Endothelial cell of umbilical vein (primary cell): ENCODE data around the gene ANKRD34B. TPM values are rescaled to one million over a fixed set of nuclear protein-coding genes. Genes with fewer than 3 reads are reported as not detected.

ENCODE experiments used
- BruUV-seq: library from RNA; stranded (reverse); fragments of 400-500 nt; replicated peaks from 2 replicates; lab custom pipeline; 2021; lab: Mats Ljungman, UMichigan
- CTCF ChIA-PET: fragments of 300-600, 350-600 bp; sonication (Branson Sonifier 250); formaldehyde crosslinking; loops from one replicate; lab custom pipeline; 2021; ENCODE audit warnings: antibody characterized with exemption, inconsistent platforms; lab: Charles Lee
- POLR2A ChIA-PET: fragments of 300-600, 350-600 bp; sonication (Branson Sonifier 250); formaldehyde crosslinking; loops from one replicate; lab custom pipeline; 2021; ENCODE audit warnings: antibody characterized with exemption, inconsistent platforms; lab: Charles Lee
- DNase-seq: peaks from one replicate; pipeline ENCODE4 v3.0.0-alpha.2; 2011; ENCODE audit warnings: low read depth, low spot score
- FAIRE-seq: peaks from 2 replicates; lab custom pipeline; 2011; peaks lifted over from hg19 to GRCh38; lab: Jason Lieb, UNC
- H2AFZ ChIP-seq: 2 replicates; pipeline ENCODE4 v1.6.0; 2012; ENCODE audit warnings: low read depth, low read length, control low read depth, inconsistent platforms
- H3K27ac ChIP-seq: 2 replicates; pipeline ENCODE4 v1.5.1; 2011; ENCODE audit warnings: low read depth, mild to moderate bottlenecking, control low read depth, low read length, moderate library complexity; ENCODE audit not compliant: insufficient read depth
- H3K27me3 ChIP-seq, 2 experiments: 2 replicates each; pipeline versions ENCODE4 v1.6.0 to v1.6.1; 2011; ENCODE audit warnings: low read length in 2 of 2, mixed read lengths in 1 of 2; ENCODE audit not compliant: control insufficient read depth in 2 of 2, insufficient read depth in 2 of 2
- H3K36me3 ChIP-seq, 2 experiments: 2 replicates in 1 of 2; 3 replicates in 1 of 2; pipeline ENCODE4 v1.5.1; 2011; ENCODE audit warnings: low read length in 2 of 2, mild to moderate bottlenecking in 1 of 2, moderate library complexity in 1 of 2; ENCODE audit not compliant: control insufficient read depth in 2 of 2, insufficient read depth in 2 of 2; ENCODE audit errors: extremely low read depth in 1 of 2
- H3K4me1 ChIP-seq: 3 replicates; pipeline ENCODE4 v1.5.1; 2011; ENCODE audit warnings: mild to moderate bottlenecking, low read length; ENCODE audit not compliant: control insufficient read depth, insufficient read depth; ENCODE audit errors: extremely low read depth
- H3K4me2 ChIP-seq: 2 replicates; pipeline ENCODE4 v1.6.1; 2011; ENCODE audit warnings: low read length, control low read depth, mixed read lengths; ENCODE audit not compliant: insufficient read depth
- H3K4me3 ChIP-seq, 3 experiments: fragments of 200-600 bp in 1 of 3; sonication (generic), shearing (Covaris generic) in 1 of 3; replicated peaks in 1 of 3; 2 replicates each; pipeline ENCODE4 v1.5.1; 2011 to 2016; ENCODE audit warnings: control low read depth in 3 of 3, low read length in 3 of 3, mild to moderate bottlenecking in 2 of 3, inconsistent platforms in 1 of 3, low read depth in 1 of 3, moderate library complexity in 1 of 3; ENCODE audit not compliant: insufficient read depth in 1 of 3
- H3K79me2 ChIP-seq: 2 replicates; pipeline ENCODE4 v1.6.0; 2012; ENCODE audit warnings: low read length, inconsistent platforms; ENCODE audit not compliant: control insufficient read depth, insufficient read depth
- H3K9ac ChIP-seq: replicated peaks from 2 replicates; pipeline ENCODE3; 2011; ENCODE audit warnings: low read length, control low read depth; ENCODE audit not compliant: insufficient read depth; ENCODE audit errors: extremely low read depth
- H3K9me1 ChIP-seq: replicated peaks from 3 replicates; pipeline ENCODE4 v1.6.0; 2011; ENCODE audit warnings: mild to moderate bottlenecking, low read length; ENCODE audit not compliant: control insufficient read depth, insufficient read depth; ENCODE audit errors: extremely low read depth
- H3K9me3 ChIP-seq: replicated peaks from 2 replicates; pipeline ENCODE4 v1.5.1; 2012; ENCODE audit warnings: low read length, inconsistent platforms; ENCODE audit not compliant: control insufficient read depth, insufficient read depth
- H4K20me1 ChIP-seq: replicated peaks from 2 replicates; pipeline ENCODE3; 2011; ENCODE audit warnings: mild to moderate bottlenecking, low read length; ENCODE audit not compliant: control insufficient read depth, insufficient read depth; ENCODE audit errors: extremely low read depth
- EZH2 ChIP-seq: IDR thresholded peaks from 2 replicates; pipeline ENCODE4 v1.6.1; 2012; ENCODE audit warnings: borderline replicate concordance, low read depth, mild to moderate bottlenecking, moderate library complexity, low read length, inconsistent platforms; ENCODE audit not compliant: severe bottlenecking
- FOS ChIP-seq: IDR thresholded peaks from 2 replicates; pipeline ENCODE4 v1.6.1; 2011; ENCODE audit warnings: mild to moderate bottlenecking, low read length, moderate library complexity, borderline replicate concordance; ENCODE audit not compliant: insufficient read depth
- GATA2 ChIP-seq: IDR thresholded peaks from 2 replicates; pipeline ENCODE4 v1.7.0; 2011; ENCODE audit warnings: low read depth, mild to moderate bottlenecking, moderate library complexity, mixed read lengths, low read length; ENCODE audit not compliant: insufficient read length, insufficient read depth
- JUN ChIP-seq: IDR thresholded peaks from 2 replicates; pipeline ENCODE4 v1.6.1; 2011; ENCODE audit warnings: borderline replicate concordance, low read depth; ENCODE audit not compliant: insufficient read length, insufficient read depth
- MYC ChIP-seq: IDR thresholded peaks from one replicate; pipeline ENCODE4 v1.6.1; 2011; ENCODE audit warnings: mild to moderate bottlenecking, low read depth, low read length
- POLR2A ChIP-seq: IDR thresholded peaks from 2 replicates; pipeline ENCODE4 v1.6.1; 2012; ENCODE audit warnings: low read depth, mild to moderate bottlenecking, control low read depth, low read length
- POLR2AphosphoS5 ChIP-seq: IDR thresholded peaks from 2 replicates; pipeline ENCODE4 v1.6.1; 2012; ENCODE audit warnings: low read depth, mild to moderate bottlenecking, control low read depth, low read length, moderate library complexity; ENCODE audit not compliant: insufficient read depth
- dilution Hi-C: fragments of 300-500 bp; cut with MboI; formaldehyde crosslinking; loops from one replicate; pipeline ENCODE4 v1.15.0; 2019; ENCODE audit warnings: low sequenced_read_pairs; ENCODE audit not compliant: extremely low pct_ligation_motif_present
- intact Hi-C: fragments of 100-400 bp; cut with micrococcal nuclease; formaldehyde crosslinking; loops from one replicate; pipeline ENCODE4 v1.10.0; 2022
- polyA plus RNA-seq, 4 experiments: library from polyadenylated mRNA; depleted of rRNA in 3 of 4; stranded (reverse) in 3 of 4; unstranded in 1 of 4; fragments of >200 nt; gene quantifications; 2 replicates each; pipeline versions ENCODE4 v1.2.1 to v1.2.3, GENCODE V29; 2011 to 2012; ENCODE audit warnings: missing spikeins in 1 of 4
- total RNA-seq: library from RNA; stranded (reverse); gene quantifications from 2 replicates; pipeline ENCODE4 v1.2.3, GENCODE V29; 2021
- TF ChIP-seq, protein P1 (sequence below): IDR thresholded peaks from 2 replicates; pipeline ENCODE4 v1.6.1; 2011; ENCODE audit not compliant: insufficient read depth, insufficient read length
- TF ChIP-seq, protein P2 (sequence below), 2 donors: IDR thresholded peaks; 1 replicate in 1 of 2; 2 replicates in 1 of 2; pipeline ENCODE4 v1.5.1; 2011; ENCODE audit warnings: low read length in 2 of 2, mild to moderate bottlenecking in 2 of 2, moderate library complexity in 2 of 2, control low read depth in 1 of 2, inconsistent platforms in 1 of 2, low read depth in 1 of 2; ENCODE audit not compliant: insufficient read depth in 1 of 2; ENCODE audit errors: extremely low read depth in 1 of 2

ANKRD34B gene
- total and polyA plus RNA-seq, 2 donors (not counting 3 experiments of a cell fraction or from before 2014, with no cell fraction given), result not detected

DNA sequence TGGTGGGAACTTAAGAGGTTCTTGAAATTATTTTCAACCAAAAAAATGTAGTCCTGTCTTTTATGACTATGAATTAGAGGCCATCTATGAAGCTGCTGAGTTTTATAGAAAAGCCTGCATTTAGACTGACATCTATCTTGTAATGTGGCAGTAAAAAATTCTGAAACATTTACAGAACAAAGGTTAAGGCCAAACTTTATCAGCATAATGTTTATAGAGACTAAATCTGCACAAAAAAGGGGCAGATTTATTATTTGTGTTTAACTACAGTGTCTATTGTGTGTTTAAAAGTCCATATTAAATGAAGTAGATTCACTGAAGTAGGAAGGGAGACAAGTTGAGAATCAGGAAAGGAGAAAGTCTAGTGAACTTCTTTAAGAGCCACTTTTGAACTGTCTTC, 37.3 kb upstream of the ANKRD34B start:
- FAIRE-seq, result no peak
- dilution Hi-C loops, result no loop called here
- H3K79me2 ChIP-seq, result no peaks in the 10 kb centered on the region

DNA sequence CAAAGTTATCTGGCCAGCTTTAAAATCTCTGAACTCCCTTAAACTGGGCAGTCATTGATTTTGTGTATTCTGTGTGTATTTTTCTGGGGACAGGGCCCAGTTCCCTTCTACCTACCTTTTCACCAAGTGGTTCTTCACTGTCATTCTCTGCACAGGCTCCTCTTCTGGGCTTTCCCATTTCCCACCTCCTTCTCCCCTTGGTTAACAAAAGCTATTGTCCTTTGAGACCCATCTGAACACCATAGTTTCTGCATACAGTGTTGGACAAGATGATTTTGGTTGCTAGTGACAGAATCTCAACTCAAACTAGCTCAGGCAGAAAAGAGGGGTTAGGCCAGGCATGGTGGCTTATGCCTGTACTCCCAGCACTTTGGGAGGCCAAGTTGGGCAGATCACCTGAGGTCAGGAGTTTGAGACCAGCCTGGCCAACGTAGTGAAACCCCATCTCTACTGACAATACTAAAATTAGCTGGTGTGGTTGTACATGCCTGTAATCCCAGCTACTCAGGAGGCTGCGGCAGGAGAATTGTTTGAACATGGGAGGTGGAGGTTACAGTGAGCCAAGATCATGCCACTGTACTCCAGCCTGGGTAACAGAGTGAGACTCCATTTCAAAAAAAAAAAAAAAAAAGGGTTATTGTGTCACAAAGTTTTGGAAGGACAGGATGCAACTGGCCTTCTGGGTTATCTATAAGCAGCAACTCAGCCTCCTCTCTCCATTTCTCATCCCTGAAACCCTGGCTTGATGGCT, 31.0 kb upstream of the ANKRD34B start:
- dilution Hi-C loops, result no loop called here
- H3K36me3 ChIP-seq, result no peaks in the 10 kb centered on the region
- ChIA-PET CTCF (no interaction called here), POLR2A (no interaction called here)
- H3K9ac ChIP-seq, result no peak overlapping the region
- DNase-seq, result no peak
- H3K4me2 ChIP-seq, result no peak overlapping the region
- H3K27ac ChIP-seq, result no peak overlapping the region
- intact Hi-C loops, result no loop called here
- no peaks in the 10 kb centered on the region for H3K79me2 ChIP-seq
- no peaks in the 10 kb centered on the region for H3K9me3 ChIP-seq
- no peaks in the 10 kb centered on the region for H4K20me1 ChIP-seq
- no peaks in the 10 kb centered on the region for H3K4me1 ChIP-seq
- no peak for FAIRE-seq
- no peak overlapping the region for H3K4me3 ChIP-seq
- H2AFZ ChIP-seq, result no peak overlapping the region
- no TSS peak for BruUV-seq
- no peaks in the 10 kb centered on the region for H3K9me1 ChIP-seq
- H3K27me3 ChIP-seq, result no peaks in the 10 kb centered on the region
- no peak for TF ChIP-seq JUN
- no peak for TF ChIP-seq GATA2
- TF ChIP-seq POLR2AphosphoS5, result no peak
- TF ChIP-seq POLR2A, result no peak
- TF ChIP-seq MYC, result no peak
- no peak for TF ChIP-seq EZH2
- no peak for TF ChIP-seq FOS
- TF ChIP-seq, protein P1, sequence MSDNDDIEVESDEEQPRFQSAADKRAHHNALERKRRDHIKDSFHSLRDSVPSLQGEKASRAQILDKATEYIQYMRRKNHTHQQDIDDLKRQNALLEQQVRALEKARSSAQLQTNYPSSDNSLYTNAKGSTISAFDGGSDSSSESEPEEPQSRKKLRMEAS, result no peak
- TF ChIP-seq, protein P2, sequence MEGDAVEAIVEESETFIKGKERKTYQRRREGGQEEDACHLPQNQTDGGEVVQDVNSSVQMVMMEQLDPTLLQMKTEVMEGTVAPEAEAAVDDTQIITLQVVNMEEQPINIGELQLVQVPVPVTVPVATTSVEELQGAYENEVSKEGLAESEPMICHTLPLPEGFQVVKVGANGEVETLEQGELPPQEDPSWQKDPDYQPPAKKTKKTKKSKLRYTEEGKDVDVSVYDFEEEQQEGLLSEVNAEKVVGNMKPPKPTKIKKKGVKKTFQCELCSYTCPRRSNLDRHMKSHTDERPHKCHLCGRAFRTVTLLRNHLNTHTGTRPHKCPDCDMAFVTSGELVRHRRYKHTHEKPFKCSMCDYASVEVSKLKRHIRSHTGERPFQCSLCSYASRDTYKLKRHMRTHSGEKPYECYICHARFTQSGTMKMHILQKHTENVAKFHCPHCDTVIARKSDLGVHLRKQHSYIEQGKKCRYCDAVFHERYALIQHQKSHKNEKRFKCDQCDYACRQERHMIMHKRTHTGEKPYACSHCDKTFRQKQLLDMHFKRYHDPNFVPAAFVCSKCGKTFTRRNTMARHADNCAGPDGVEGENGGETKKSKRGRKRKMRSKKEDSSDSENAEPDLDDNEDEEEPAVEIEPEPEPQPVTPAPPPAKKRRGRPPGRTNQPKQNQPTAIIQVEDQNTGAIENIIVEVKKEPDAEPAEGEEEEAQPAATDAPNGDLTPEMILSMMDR (IDR thresholded peaks at IDR 0.05; ENCODE audit: extremely low read depth in 1 of 2, insufficient read depth in 1 of 2, low read depth in 1 of 2, low read length in 2 of 2), result no peak

More for the DNA sequence above, 37.3 kb upstream of the ANKRD34B start:
- H3K9me1 ChIP-seq, result no peaks in the 10 kb centered on the region
- no peak overlapping the region for H2AFZ ChIP-seq
- no TSS peak for BruUV-seq
- H3K4me3 ChIP-seq, result no peak overlapping the region
- no peaks in the 10 kb centered on the region for H3K9me3 ChIP-seq
- no peaks in the 10 kb centered on the region for H4K20me1 ChIP-seq
- intact Hi-C loops, result no loop called here
- H3K9ac ChIP-seq, result no peak overlapping the region
- H3K4me2 ChIP-seq, result no peak overlapping the region
- TF ChIP-seq, protein P2 (IDR thresholded peaks at IDR 0.05; ENCODE audit: extremely low read depth in 1 of 2, insufficient read depth in 1 of 2, low read depth in 1 of 2, low read length in 2 of 2), result no peak
- CTCF ChIA-PET, result interaction anchor here (0.6 to 1.6 kb wide), 2 partner anchors 30 to 179 kb away, joined by 3 read pairs; no protein-coding TSS in a partner anchor
- H3K4me1 ChIP-seq, result no peaks in the 10 kb centered on the region
- no peaks in the 10 kb centered on the region for H3K36me3 ChIP-seq
- H3K27ac ChIP-seq, result no peak overlapping the region
- DNase-seq, result no peak
- POLR2A ChIA-PET, result no interaction called here
- no peaks in the 10 kb centered on the region for H3K27me3 ChIP-seq
